ENCODE data around the gene CTDP1.

CTDP1 gene

GRCh38 chr18:79787527-79787864, 107.9 kb downstream of the CTDP1 start:
- no peak for DNase-seq

GRCh38 chr18:79787865-79788733, 108.5 kb downstream of the CTDP1 start:
- no peak for DNase-seq

DNA sequence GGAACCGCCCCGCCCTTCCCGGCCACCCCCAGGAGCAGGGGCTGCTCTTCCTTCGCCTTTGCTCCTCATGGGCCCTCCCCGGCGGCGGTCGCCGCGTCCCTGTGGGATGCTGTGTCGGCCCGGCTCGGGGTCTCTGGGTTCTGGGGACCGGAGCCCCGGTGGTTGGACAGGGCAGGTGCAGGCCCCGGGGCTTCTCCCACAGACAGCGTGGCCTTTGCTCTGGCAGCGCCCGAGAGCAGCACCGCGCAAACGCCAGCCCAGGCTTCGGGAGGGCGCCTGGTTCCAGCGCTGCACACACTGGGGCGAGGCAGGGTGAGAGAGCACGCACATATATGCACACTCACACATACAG, 109.1 kb downstream of the CTDP1 start:
- DNase-seq, result no peak

GRCh38 chr18:79789091-79789891, 109.7 kb downstream of the CTDP1 start:
- DNase-seq, result no peak

GRCh38 chr18:79789901-79790890, 110.6 kb downstream of the CTDP1 start:
- no peak for DNase-seq

DNA sequence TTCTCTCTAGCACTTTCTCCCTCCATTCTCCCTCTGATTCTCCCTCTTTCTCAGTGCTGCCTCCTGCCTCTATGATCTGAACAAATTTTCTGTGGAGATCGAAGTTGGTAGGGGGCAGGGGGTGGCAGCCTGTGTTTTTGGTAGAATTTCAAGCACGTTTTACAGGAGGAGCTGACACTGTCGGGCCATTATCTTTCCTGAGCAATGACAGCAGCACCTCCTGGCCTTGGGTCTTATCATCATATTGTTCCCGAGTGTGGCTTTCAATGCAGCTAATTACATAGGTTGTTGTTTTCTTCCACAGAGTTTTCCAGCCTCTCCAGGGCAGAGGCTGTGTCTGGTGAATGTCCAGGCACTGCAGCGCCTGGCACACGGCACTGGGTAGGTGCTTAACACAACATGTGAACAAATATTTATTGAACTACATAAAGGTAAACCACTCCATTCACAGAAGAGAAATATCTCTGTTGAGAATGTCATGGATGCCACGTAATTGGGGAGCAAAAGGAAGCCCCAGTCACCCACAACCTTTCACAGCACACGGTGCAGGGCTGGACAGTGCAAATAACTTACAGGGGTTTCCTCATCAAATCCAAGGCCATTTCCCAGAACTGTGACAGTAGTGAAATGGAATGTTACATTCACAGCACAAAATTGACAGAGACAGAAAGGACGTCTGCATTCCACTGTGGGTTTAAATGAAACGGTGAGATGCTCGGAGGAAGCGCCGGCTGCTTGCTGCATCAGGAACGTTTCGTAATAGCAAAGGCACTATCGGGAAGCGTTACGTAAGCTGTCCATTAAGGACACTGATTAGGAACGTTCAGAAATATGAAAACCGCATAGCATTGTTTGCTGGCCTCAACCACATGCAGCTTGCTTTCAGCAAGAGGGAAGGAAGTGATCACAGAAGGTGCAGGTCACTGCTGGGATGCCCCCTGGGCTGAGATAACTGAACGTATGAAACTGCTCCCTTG, 111.7 kb downstream of the CTDP1 start:
- peak; percentile 93 for DNase-seq

GRCh38 chr18:79792096-79792987, 112.7 kb downstream of the CTDP1 start:
- peak; percentile 37 for DNase-seq

DNA sequence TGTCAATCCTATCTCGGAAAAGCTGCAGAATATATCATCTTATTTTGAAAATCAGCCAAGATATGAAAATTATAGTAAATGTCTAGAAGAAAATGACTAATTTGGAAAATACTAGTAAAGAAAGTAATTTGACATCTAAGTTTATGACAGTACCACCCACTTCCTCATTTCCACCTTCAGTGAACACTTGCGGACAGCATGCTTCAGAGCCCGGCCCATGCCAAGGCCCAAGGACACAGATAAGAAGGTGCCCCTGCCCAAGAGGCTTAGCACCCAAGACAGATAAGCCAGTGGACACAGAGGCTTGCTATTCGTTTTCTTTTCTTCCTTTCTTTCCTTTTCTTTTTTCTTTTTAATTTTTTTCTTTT, 113.4 kb downstream of the CTDP1 start:
- DNase-seq, result peak; percentile 75

DNA sequence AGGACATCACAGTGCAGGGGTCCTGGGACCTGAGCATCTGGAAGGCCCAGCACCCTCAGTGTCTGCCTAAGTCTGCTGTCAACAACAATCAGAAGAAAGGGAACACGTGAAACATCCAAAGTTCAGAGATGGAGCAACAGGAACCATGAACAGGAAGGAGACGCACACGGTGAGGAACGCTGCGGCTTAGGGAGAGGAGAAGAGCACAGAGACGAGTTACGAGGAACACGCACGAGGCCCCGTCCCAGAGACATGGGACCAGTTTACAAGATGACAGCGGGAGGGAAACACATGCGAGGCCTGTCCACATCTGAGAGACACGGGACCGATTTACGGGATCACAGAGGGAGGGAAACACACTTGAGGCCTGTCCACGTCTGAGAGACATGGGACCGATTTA, 115.2 kb downstream of the CTDP1 start:
- no peak for DNase-seq

DNA sequence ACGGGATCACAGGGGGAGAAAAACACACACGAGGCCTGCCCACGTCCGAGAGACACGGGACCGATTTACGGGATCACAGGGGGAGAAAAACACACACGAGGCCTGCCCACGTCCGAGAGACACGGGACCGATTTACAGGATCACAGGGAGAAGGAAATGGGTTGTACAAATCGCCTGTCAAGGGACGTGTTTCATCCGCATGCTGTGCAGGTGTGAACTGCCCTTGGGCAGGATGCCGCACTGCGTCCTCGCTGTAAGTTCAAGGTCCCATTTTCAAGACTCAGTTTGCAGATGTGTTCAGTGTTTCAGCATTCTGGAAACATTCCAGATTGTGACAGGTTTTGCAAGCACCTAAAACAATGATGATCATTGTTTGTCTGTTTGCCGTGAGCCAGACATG, 115.8 kb downstream of the CTDP1 start:
- no peak for DNase-seq

GRCh38 chr18:79796016-79796415, 116.4 kb downstream of the CTDP1 start:
- no peak for DNase-seq

- DNase-seq, result no peak
Observed at GRCh38 chr18:79796531-79797405, 117.2 kb downstream of the CTDP1 start.

- DNase-seq, result no peak
Observed at GRCh38 chr18:79797518-79798345, 118.1 kb downstream of the CTDP1 start, which contains the start of gene KCNG2. Gene KCNG2 (plus strand): TSS chr18:79797938. CDS start chr18:79863668, 65,730 bp downstream.

DNA sequence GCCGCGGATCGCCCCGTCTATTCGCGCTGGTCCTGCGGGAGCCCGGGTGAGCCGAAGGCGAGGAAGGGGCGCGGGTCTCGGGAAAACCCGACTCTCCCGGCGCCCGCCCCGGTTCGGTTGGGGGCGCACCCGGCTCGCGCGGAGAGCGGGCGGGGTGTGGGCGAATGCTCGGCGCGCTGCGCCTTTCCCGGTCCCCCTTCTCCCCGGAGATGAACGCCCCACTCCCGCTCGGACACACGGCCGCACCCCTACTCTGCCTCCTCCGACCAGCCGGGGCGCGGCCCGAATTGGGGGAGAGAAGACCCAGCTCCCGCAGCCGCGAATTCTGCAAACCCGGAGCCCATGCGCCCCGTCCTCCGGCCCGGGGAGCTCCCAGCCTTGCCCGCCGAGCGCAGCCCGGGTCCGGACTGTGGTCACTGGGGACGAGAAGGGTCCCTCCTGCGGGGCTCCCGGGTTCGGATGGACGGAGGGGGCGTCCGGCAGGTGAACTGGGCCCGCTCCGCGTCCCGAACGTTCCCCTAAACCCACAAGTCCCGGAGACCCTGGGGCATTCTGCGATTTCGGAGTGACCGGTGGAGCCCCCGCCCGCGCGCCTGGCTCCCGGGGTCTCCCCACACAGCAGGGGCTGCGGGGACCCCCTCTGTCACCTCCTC, 118.9 kb downstream of the CTDP1 start:
- DNase-seq, result no peak

DNA sequence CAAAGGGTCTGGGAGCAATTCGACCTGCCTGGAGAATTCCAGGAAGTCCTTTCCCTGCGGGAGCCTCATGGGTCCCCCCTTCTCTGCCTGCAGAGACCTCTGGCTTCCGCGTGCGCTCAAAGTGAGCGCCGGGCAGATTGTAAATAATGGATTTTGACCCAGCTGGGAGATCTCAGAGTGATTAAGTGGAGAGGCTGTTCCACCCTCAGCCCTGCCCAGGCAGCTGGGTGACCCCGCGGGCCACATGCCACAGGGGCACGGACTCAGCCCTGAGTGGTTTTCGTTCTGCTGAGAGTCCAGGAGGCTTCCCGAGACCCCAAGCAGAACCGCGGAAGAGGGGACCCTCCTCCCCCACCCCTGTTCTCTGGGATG, 119.4 kb downstream of the CTDP1 start:
- no peak for DNase-seq

DNA sequence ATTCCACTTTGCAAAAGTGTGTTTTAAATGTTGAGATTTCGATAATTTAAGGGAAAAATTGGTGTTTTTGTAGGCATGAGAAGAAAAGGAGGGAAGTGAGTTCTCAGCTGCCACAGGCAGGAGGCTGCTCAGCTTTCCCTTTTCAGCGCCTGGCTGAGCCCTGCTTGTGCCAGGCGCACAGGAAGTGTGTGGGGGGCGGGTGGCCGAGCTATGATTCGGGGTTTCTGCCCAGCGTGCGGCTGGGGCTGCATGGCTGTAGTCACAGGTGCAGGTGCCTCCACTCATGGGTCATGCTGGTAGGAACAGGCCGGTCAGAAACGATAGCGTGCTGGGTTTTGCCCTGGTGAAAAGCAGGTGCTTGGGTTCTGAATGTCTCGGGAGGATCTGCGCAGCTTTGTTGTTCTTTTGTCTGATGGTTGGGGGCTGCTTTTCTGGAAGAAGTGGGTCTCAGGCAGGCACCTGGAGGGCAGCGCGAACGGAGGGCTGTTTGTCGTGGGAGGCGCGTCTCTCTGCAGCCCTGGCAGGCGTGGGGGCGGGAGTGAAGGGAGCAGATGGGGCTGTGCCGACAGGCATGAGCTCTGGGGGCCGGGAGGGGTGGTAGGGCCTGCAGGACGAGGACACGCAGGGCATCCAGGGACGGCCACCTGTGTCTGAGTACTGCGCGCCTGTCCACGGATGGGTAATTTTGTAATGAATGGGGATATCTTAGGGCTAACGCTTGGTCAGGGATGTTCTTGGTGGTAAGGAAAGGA, 120.2 kb downstream of the CTDP1 start:
- no peak for DNase-seq

All from OCI-M1 (cell line).